ENCODE results near the gene E4F1. TPM values are rescaled to one million over a fixed set of nuclear protein-coding genes. Genes with fewer than 3 reads are reported as not detected.

E4F1 gene
- total and polyA plus RNA-seq, 2 of the 8 experiments (the other 6 are each of a cell fraction or from before 2014, with no cell fraction given): 22.2 to 27.0 TPM

DNA sequence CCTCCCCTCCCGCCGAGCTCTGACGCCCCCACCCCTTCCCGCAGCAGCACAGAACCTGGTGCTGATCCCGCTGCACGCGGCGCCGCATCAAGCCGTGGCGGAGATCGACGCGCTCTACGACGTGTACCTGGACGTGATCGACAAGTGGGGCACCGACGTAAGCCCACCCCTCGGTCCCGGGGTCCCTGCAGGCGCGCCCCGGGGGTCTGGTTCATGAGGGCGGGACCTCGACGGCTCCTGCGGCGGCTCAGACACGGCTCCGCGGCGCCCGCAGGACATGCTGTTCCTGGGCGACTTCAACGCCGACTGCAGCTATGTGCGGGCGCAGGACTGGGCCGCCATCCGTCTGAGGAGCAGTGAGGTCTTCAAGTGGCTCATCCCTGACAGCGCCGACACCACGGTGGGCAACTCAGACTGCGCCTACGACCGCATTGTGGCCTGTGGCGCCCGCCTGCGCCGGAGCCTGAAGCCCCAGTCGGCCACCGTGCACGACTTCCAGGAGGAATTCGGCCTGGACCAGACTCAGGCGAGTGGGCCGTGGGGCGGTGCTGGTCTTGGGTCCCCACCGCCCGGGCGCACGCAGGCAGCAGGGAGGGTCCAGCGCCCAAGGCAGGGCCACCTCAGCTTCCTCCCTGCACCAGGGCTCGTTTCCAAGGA is 14.2 kb downstream of the E4F1 start (continued):
- TF ChIP-seq, protein P1, sequence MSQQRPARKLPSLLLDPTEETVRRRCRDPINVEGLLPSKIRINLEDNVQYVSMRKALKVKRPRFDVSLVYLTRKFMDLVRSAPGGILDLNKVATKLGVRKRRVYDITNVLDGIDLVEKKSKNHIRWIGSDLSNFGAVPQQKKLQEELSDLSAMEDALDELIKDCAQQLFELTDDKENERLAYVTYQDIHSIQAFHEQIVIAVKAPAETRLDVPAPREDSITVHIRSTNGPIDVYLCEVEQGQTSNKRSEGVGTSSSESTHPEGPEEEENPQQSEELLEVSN (IDR thresholded peaks at IDR 0.05): 0 out of 2 replicates have a peak, but pooled peaks have one; percentile 31
